Erythroblast (primary cell): ENCODE data around the gene TOX2.

Source experiments
- GATA1 ChIP-seq: IDR thresholded peaks from 2 replicates; pipeline ENCODE4 v1.6.1; 2011; ENCODE audit warnings: low read depth, mild to moderate bottlenecking, control low read depth, low read length, moderate library complexity
- POLR2A ChIP-seq: IDR thresholded peaks from 2 replicates; pipeline ENCODE4 v1.6.1; 2011; ENCODE audit warnings: mild to moderate bottlenecking, low read length

DNA sequence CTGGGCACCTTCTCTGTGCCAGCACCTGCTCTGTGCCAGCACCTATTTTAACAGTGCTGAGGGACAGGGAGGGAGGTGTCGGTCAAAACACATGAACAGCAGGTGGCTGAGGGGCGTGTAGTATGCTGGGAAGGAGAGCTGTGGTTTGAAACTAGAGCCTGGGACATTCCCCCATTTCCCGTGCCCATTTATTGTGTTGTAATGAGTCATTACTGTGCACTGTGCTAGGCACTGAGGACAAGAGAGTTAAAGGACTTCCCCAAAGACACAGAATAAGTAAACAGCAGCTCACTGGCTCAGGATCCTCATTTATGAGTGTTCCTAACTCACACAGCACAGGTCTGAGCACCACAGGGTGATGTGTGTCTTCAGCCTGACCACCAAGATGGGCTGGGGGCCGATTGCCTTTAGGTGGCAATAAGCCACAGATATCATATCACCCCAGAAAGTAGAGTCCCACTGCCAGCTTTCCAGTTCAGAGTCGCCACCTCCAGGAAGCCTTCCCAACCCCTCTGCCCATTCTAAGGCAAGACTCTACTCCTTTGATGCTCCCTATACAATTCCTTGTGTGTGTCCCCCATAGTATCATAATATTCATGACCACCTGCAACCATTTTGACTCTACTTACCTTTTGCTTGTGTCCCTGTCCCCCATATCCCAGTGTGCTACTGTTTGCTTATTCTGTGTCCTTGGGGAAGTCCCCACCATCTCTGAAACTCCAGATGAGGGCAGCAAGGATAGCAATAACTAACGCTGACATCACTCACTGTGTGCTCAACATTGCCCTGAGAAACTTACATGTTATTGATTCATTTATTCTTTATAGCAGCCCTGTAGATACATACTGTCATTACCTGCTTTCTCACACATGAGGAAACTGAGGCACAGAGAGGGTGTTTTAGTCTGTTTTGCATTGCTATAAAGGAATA lies 87.3 kb downstream of the TOX2 start:
- no peak for TF ChIP-seq POLR2A
- TF ChIP-seq GATA1: no peak
